ENCODE results near the gene ACSF2. TPM values are rescaled to one million over a fixed set of nuclear protein-coding genes. Genes with fewer than 3 reads are reported as not detected.

The ACSF2 gene, protein sequence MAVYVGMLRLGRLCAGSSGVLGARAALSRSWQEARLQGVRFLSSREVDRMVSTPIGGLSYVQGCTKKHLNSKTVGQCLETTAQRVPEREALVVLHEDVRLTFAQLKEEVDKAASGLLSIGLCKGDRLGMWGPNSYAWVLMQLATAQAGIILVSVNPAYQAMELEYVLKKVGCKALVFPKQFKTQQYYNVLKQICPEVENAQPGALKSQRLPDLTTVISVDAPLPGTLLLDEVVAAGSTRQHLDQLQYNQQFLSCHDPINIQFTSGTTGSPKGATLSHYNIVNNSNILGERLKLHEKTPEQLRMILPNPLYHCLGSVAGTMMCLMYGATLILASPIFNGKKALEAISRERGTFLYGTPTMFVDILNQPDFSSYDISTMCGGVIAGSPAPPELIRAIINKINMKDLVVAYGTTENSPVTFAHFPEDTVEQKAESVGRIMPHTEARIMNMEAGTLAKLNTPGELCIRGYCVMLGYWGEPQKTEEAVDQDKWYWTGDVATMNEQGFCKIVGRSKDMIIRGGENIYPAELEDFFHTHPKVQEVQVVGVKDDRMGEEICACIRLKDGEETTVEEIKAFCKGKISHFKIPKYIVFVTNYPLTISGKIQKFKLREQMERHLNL
- total RNA-seq = 100 to 1,000 TPM in 4 of 6 donors, 10 to 100 TPM in 2; 52.3 to 239 (median 120) TPM

DNA sequence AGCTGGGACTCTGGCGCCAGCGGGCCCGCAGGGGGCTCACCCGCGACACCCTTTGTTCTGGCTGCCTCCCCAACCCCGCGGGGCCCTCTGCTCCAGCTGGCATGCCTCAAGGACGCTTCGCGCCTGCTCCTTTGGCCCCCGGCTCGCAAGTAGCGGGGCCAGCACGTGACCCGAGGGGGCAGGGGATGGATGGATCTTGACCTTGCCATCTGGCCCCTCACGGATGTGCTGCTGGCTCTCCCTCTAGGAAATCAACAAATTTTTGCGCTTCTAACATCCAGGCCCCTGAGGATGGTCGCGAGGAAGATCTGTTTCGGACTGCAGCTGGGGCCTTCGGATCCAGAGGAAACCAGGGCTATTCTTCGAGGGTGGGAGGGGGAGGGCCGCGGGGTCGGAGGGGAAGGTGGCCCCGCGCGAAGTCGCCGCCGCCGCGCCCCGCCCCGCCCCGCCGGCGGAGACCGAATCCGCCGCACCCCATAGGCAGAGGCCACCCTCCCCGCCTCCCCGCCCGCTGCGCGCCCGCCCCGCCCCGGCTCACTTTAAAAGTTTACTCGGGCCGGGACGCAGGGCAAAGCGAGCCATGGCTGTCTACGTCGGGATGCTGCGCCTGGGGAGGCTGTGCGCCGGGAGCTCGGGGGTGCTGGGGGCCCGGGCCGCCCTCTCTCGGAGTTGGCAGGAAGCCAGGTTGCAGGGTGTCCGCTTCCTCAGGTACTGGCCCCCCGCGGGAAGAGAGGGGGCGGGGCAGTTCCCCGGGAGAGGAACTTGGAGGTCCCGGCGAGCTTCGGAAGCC, at the start of gene ACSF2:
TSS of gene ACSF2 (plus strand) at position 537 of the 790 bp plus-strand sequence. CDS start at position 581, 44 bp downstream.
- Histone ChIP-seq H3K4me3 (peak within 1 kb of the TSS; percentile 26 to 86 (median 70)), H3K4me1 (peaks cover 32 to 80% (median 47%) of the 10 kb centered on the region in 4 donors), H3K27ac (peak within 1 kb of the TSS; percentile 60 to 90 (median 82)), H3K36me3 (no peaks in the 10 kb centered on the region), H3K27me3 (no peaks in the 10 kb centered on the region), H3K9me3 (no peaks in the 10 kb centered on the region)
- 0 to 1% methylated on average over 7 to 45 of the region's 70 CpGs for WGBS, 2 donors
- DNase-seq (peak; percentile 83 to 95), ATAC-seq (ENCODE audit: low FRiP score in 2 of 2) (peak; percentile 80 to 94)
- peak in 3 of 4 donors; percentile 58 to 81 (median 61) for TF ChIP-seq POLR2A (IDR thresholded peaks at IDR 0.05)
- TF ChIP-seq POLR2AphosphoS5 (IDR thresholded peaks at IDR 0.05) = peak; percentile 27 to 77
- TF ChIP-seq EP300 (IDR thresholded peaks at IDR 0.05) = no peak

- no peaks in the 10 kb centered on the region for H3K27me3 ChIP-seq
- H3K9me3 ChIP-seq = no peaks in the 10 kb centered on the region
- H3K36me3 ChIP-seq = peaks cover 23 to 46% (median 43%) of the 10 kb centered on the region in 4 donors
- no peak overlapping the region for H3K4me3 ChIP-seq
- no peaks in the 10 kb centered on the region for H3K4me1 ChIP-seq
- 89 to 94% methylated on average over 6 of the region's 6 CpGs for WGBS, 2 donors
- no peak overlapping the region for H3K27ac ChIP-seq
- DNase-seq = no peak
- no peak for ATAC-seq (ENCODE audit: low FRiP score in 2 of 2)
- TF ChIP-seq POLR2AphosphoS5 (IDR thresholded peaks at IDR 0.05) (no peak), EP300 (IDR thresholded peaks at IDR 0.05) (no peak), POLR2A (IDR thresholded peaks at IDR 0.05) (no peak)
- TF ChIP-seq, protein P1, sequence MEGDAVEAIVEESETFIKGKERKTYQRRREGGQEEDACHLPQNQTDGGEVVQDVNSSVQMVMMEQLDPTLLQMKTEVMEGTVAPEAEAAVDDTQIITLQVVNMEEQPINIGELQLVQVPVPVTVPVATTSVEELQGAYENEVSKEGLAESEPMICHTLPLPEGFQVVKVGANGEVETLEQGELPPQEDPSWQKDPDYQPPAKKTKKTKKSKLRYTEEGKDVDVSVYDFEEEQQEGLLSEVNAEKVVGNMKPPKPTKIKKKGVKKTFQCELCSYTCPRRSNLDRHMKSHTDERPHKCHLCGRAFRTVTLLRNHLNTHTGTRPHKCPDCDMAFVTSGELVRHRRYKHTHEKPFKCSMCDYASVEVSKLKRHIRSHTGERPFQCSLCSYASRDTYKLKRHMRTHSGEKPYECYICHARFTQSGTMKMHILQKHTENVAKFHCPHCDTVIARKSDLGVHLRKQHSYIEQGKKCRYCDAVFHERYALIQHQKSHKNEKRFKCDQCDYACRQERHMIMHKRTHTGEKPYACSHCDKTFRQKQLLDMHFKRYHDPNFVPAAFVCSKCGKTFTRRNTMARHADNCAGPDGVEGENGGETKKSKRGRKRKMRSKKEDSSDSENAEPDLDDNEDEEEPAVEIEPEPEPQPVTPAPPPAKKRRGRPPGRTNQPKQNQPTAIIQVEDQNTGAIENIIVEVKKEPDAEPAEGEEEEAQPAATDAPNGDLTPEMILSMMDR (IDR thresholded peaks at IDR 0.05) = no peak
Observed at GRCh38 chr17:50379351-50380132, 46.5 kb upstream of the ACSF2 start.

DNA sequence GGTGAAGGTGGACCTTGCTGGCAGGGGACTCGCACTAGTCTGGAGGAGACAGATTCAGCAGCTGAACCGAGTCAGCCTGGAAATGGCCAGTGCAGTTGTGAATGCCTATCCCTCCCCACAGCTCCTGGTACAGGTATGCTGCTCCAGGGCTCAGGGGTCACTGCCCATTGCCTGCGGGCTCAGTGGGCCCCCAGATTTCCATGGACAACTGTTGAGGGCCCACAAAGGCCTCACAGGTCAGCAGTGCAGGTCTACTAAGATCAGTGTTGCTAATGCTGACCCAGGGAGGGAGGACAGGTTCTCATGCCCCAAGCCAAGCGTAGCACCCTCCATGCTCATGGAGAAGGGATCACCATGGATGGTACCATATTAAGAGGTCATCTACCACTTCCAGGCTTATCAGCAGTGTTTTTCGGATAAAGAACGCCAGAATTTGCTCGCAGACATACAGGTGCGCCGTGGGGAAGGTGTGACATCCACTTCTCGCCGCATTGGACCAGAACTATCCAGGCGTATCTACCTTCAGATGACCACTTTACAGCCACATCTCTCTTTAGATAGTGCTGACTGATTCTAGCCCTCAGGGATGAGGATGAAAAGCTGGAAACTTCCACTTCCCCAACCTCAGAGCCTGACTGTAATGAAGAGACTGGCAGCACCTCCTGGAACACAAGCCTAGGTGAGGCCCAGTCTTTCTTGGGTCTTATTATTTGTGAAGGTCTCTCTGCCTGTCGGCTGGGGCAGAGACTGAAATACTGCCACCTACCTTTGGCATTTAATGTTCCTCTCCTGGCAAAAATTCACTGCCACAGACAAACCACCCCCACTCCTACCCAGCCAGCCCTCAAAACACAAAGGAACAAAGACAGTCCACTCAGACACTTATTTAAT, 45.4 kb upstream of the ACSF2 start:
- H3K9me3 ChIP-seq = no peaks in the 10 kb centered on the region
- H3K27ac ChIP-seq = no peak overlapping the region
- ATAC-seq (ENCODE audit: low FRiP score in 2 of 2) (peak in 1 of 2 donors; percentile 13), DNase-seq (no peak)
- TF ChIP-seq POLR2A (IDR thresholded peaks at IDR 0.05) (no peak), EP300 (IDR thresholded peaks at IDR 0.05) (no peak)
- TF ChIP-seq, protein P1 (IDR thresholded peaks at IDR 0.05) = no peak
- peaks cover 33 to 57% (median 53%) of the 10 kb centered on the region in 4 donors for H3K36me3 ChIP-seq
- WGBS, 2 donors = 82 to 93% methylated on average over 11 to 13 of the region's 13 CpGs
- no peak overlapping the region for H3K4me3 ChIP-seq
- H3K4me1 ChIP-seq = no peaks in the 10 kb centered on the region
- H3K27me3 ChIP-seq = no peaks in the 10 kb centered on the region

DNA sequence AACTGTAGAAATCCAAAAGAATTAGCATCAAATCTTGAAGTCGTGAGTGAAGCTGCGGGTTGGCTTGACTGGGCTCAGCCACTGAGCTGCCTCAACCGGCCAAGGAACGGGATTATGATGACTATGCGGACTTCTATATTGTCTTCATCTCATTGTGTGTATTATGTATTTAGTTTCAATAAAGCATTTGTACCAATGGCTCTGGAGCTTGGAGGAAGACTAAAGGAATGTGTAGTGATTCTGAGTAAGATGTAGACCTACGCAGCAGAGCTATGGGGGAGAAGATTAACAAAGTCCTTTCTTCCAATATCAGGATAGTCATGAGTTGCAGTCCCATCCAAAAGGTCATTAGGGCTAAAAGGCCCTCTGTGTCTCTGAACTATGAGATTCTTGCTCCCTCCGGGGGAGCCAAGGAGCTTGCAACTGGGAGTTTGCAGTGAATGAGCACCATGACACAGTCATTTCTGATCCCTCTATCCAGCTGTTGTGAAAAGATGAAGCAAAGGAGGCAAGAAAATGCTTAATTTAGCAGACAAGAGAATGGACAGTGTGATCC, 44.7 kb upstream of the ACSF2 start:
- TF ChIP-seq EP300 (IDR thresholded peaks at IDR 0.05) = no peak
- TF ChIP-seq, protein P1 (IDR thresholded peaks at IDR 0.05) = no peak
- no peak for TF ChIP-seq POLR2AphosphoS5 (IDR thresholded peaks at IDR 0.05)
- TF ChIP-seq POLR2A (IDR thresholded peaks at IDR 0.05) = no peak
- no peaks in the 10 kb centered on the region for H3K9me3 ChIP-seq
- H3K27me3 ChIP-seq = no peaks in the 10 kb centered on the region
- H3K4me1 ChIP-seq = no peaks in the 10 kb centered on the region
- ATAC-seq (ENCODE audit: low FRiP score in 2 of 2) = no peak
- WGBS, 2 donors = 91 to 95% methylated on average over 7 of the region's 7 CpGs
- H3K36me3 ChIP-seq = peaks cover 39 to 64% (median 60%) of the 10 kb centered on the region in 4 donors
- no peak overlapping the region for H3K4me3 ChIP-seq
- DNase-seq = no peak
- H3K27ac ChIP-seq = no peak overlapping the region

All from upper lobe of left lung (tissue), 6 donors.